K562 (cell line): ENCODE results near the gene GAS2L1. TPM values are rescaled to one million over a fixed set of nuclear protein-coding genes. Genes with fewer than 3 reads are reported as not detected.
A peak's percentile ranks its signal among the peaks of the same experiment; 100 is the strongest.

Experiments
- ATF7 ChIP-seq: fragments of 450-650 bp; IDR thresholded peaks from 2 replicates; pipeline ENCODE4 v1.7.1; 2014; ENCODE audit warnings: mild to moderate bottlenecking, moderate library complexity
- CAMTA2 ChIP-seq: fragments of 250-450 bp; sonication (Bioruptor Pico); conservative IDR thresholded peaks from 2 replicates; pipeline ENCODE4 v1.5.1; 2022
- CBFB ChIP-seq: sonication (generic); formaldehyde crosslinking; IDR thresholded peaks from 2 replicates; pipeline ENCODE4 v1.4.0; 2020; ENCODE audit warnings: mild to moderate bottlenecking, missing genetic modification reagents
- CCAR2 ChIP-seq: fragments of 200-400 bp; formaldehyde crosslinking; IDR thresholded peaks from 2 replicates; pipeline ENCODE4 v1.6.1; 2017; ENCODE audit warnings: mild to moderate bottlenecking, low read depth, low read length
- DDX20 ChIP-seq: fragments of 450-650 bp; IDR thresholded peaks from 2 replicates; pipeline ENCODE4 v1.6.1; 2016; ENCODE audit warnings: missing genetic modification characterization, low read depth, mild to moderate bottlenecking, missing compliant biosample characterization, moderate library complexity
- DNMT1 ChIP-seq: fragments of 450-650 bp; IDR thresholded peaks from 2 replicates; pipeline ENCODE4 v1.6.1; 2016; ENCODE audit warnings: antibody characterized with exemption, mild to moderate bottlenecking
- ELF1 ChIP-seq: fragments of 200-800 bp; sonication (Bioruptor generic); IDR thresholded peaks from 2 replicates; pipeline ENCODE4 v1.6.1; 2016; ENCODE audit warnings: missing genetic modification characterization, missing compliant biosample characterization
- ESRRA ChIP-seq: fragments of 450-650 bp; IDR thresholded peaks from 2 replicates; pipeline ENCODE4 v1.6.1; 2014; ENCODE audit warnings: low read depth, mild to moderate bottlenecking, moderate library complexity, borderline replicate concordance
- FOXP1 ChIP-seq: sonication (generic); formaldehyde crosslinking; IDR thresholded peaks from 2 replicates; pipeline ENCODE4 v1.8.0; 2022; ENCODE audit warnings: mild to moderate bottlenecking, missing genetic modification reagents
- HDAC1 ChIP-seq, 2 experiments: fragments of 450-650 bp; IDR thresholded peaks; 2 replicates each; pipeline ENCODE4 v1.6.1; 2016 to 2017; ENCODE audit warnings: inconsistent platforms in 1 of 2, mild to moderate bottlenecking in 1 of 2, moderate library complexity in 1 of 2
- JUND ChIP-seq, 2 experiments: IDR thresholded peaks; 2 replicates in 1 of 2; 3 replicates in 1 of 2; pipeline ENCODE4 v1.6.1; 2011; ENCODE audit warnings: borderline replicate concordance in 2 of 2, low read depth in 2 of 2, low read length in 2 of 2, improper control_type of control experiment in 1 of 2, missing biosample characterization in 1 of 2, missing genetic modification characterization in 1 of 2, missing genetic modification reagents in 1 of 2
- L3MBTL2 ChIP-seq: fragments of 450-650 bp; IDR thresholded peaks from 2 replicates; pipeline ENCODE4 v1.6.1; 2016; ENCODE audit warnings: mild to moderate bottlenecking, moderate library complexity
- LEF1 ChIP-seq: fragments of 450-650 bp; IDR thresholded peaks from 2 replicates; pipeline ENCODE4 v1.6.1; 2016; ENCODE audit warnings: mild to moderate bottlenecking
- MITF ChIP-seq: IDR thresholded peaks from 2 replicates; pipeline ENCODE4 v1.6.1; 2014; ENCODE audit warnings: antibody characterized with exemption
- MNT ChIP-seq, 2 experiments: fragments of 450-650 bp; conservative IDR thresholded peaks; 2 replicates each; pipeline ENCODE4 v1.6.1; 2017; ENCODE audit warnings: mild to moderate bottlenecking in 2 of 2, moderate library complexity in 2 of 2
- NR2F6 ChIP-seq: fragments of 450-650 bp; formaldehyde crosslinking; IDR thresholded peaks from 2 replicates; pipeline ENCODE4 v1.4.0; 2020; ENCODE audit warnings: mild to moderate bottlenecking
- RBBP5 ChIP-seq: fragments of 200-600 bp; sonication (generic); IDR thresholded peaks from 2 replicates; pipeline ENCODE4 v1.6.1; 2012; ENCODE audit warnings: borderline replicate concordance, mild to moderate bottlenecking, low read length, control low read depth, inconsistent platforms; ENCODE audit not compliant: insufficient read depth, poor library complexity, severe bottlenecking
- RFX7 ChIP-seq: fragments of 250-450 bp; sonication (Bioruptor Pico); IDR thresholded peaks from 2 replicates; pipeline ENCODE4 v1.5.1; 2021; ENCODE audit warnings: mild to moderate bottlenecking
- SRSF1 ChIP-seq: fragments of 200-400 bp; formaldehyde crosslinking; IDR thresholded peaks from 2 replicates; pipeline ENCODE4 v1.6.1; 2017; ENCODE audit warnings: mild to moderate bottlenecking, low read depth, low read length, moderate library complexity
- TBP ChIP-seq: optimal IDR thresholded peaks from 2 replicates; pipeline ENCODE3; 2011; ENCODE audit warnings: low read depth, low read length, improper control_type of control experiment
- THRB ChIP-seq: fragments of 450-650 bp; formaldehyde crosslinking; conservative IDR thresholded peaks from 2 replicates; pipeline ENCODE4 v1.4.0; 2022; ENCODE audit warnings: mild to moderate bottlenecking, missing genetic modification characterization
- VEZF1 ChIP-seq: fragments of 200-800 bp; sonication (Bioruptor generic); IDR thresholded peaks from 2 replicates; pipeline ENCODE4 v1.6.1; 2017; ENCODE audit warnings: missing genetic modification characterization, missing compliant biosample characterization
- polyA plus RNA-seq, 8 experiments: library from polyadenylated mRNA; depleted of rRNA in 4 of 8; stranded (reverse) in 5 of 8; unstranded in 3 of 8; fragments of >200 nt; fragmentation: Nextera tagmentation in 2 of 8; fragmentation: Illumina TruSeq in 1 of 8; extraction: Ambion mirVana in 2 of 8; extraction: Trizol in 1 of 8; gene quantifications; 2 replicates each; pipeline versions ENCODE4 v1.2.1 to v1.2.3, GENCODE V29; 2011 to 2014; ENCODE audit warnings: inconsistent platforms in 1 of 8, missing spikeins in 1 of 8
- total RNA-seq, 7 experiments: library from RNA; depleted of rRNA in 6 of 7; stranded (reverse); fragments of >200 nt in 6 of 7; fragmentation: Illumina TruSeq in 2 of 7; extraction: Trizol in 2 of 7; gene quantifications; 2 replicates each; pipeline versions ENCODE4 v1.2.1 to v1.2.3, GENCODE V29; 2011 to 2021; ENCODE audit warnings: low replicate concordance in 1 of 7

GAS2L1 gene
- total and polyA plus RNA-seq, 9 of the 15 experiments (the other 6 are each of a cell fraction or from before 2014, with no cell fraction given) = 0.56 to 19.7 (median 3.2) TPM

- TF ChIP-seq VEZF1 (CRISPR knock-in tag) (peak; percentile 89), LEF1 (peak; percentile 35; the same call in 1 of the 2 replicates), L3MBTL2 (peak; percentile 59; the same call in 1 of the 2 replicates), CAMTA2 (CRISPR knock-in tag) (no peak), ELF1 (tag) (peak; percentile 61), JUND (IDR thresholded peaks at IDR 0.05; ENCODE audit: borderline replicate concordance, low read depth, low read length) (no peak), JUND (tag; IDR thresholded peaks at IDR 0.05; ENCODE audit: borderline replicate concordance, low read depth, low read length) (no peak; the same call in 2 of the 3 replicates), FOXP1 (no peak), MNT (conservative IDR thresholded peaks at IDR 0.05) (peak; percentile 27 to 67; a peak in 2 of 4 replicates), ATF7 (peak; percentile 52), DDX20 (no peak), HDAC1 (IDR thresholded peaks at IDR 0.05) (peak in 1 of 2 experiments; percentile 36; a peak in 1 of 4 replicates), CBFB (CRISPR knock-in tag) (no peak), TBP (peak; percentile 9), ESRRA (peak; percentile 16; the same call in 1 of the 2 replicates), RBBP5 (peak; percentile 67), CCAR2 (no peak), SRSF1 (no peak), DNMT1 (no peak), NR2F6 (CRISPR knock-in tag) (no peak), RFX7 (CRISPR knock-in tag) (no peak), MITF (no peak), THRB (CRISPR knock-in tag) (no peak)
These were observed at the start of gene GAS2L1 (continued) for GRCh38 chr22:29306175-29306834.
